Naive B cell (primary cell): Measurements from ENCODE around the gene ARHGAP4. TPM values are rescaled to one million over a fixed set of nuclear protein-coding genes. Genes with fewer than 3 reads are reported as not detected.

Experiments used
- ATAC-seq, 2 donors: fragments of 150-1000 bp; cut with Tn5 transposase; 2 replicates each; pipeline ENCODE4 v1.10.0; 2021; ENCODE audit warnings: low read depth in 2 of 2, mild to moderate bottlenecking in 2 of 2, moderate library complexity in 2 of 2
- DNase-seq: peaks from one replicate; pipeline ENCODE4 v3.0.0; 2022
- H3K27ac Mint-ChIP-seq, 6 donors: one replicate each; pipeline ENCODE4 v1.8.0; 2020 to 2022; ENCODE audit warnings: mild to moderate bottlenecking in 6 of 6, mixed read lengths in 6 of 6, moderate library complexity in 5 of 6, inconsistent platforms in 2 of 6
- H3K27me3 Mint-ChIP-seq, 3 donors: one replicate each; pipeline ENCODE4 v1.8.0; 2021 to 2022; ENCODE audit warnings: mixed read lengths in 3 of 3, mild to moderate bottlenecking in 1 of 3
- H3K36me3 Mint-ChIP-seq, 2 donors: one replicate each; pipeline ENCODE4 v1.8.0; 2020 to 2022; ENCODE audit warnings: mixed read lengths in 2 of 2, inconsistent platforms in 1 of 2, mild to moderate bottlenecking in 1 of 2
- H3K4me1 Mint-ChIP-seq, 3 donors: one replicate each; pipeline ENCODE4 v1.8.0; 2020 to 2022; ENCODE audit warnings: mixed read lengths in 3 of 3, inconsistent platforms in 1 of 3, mild to moderate bottlenecking in 1 of 3, moderate library complexity in 1 of 3
- H3K4me3 Mint-ChIP-seq, 8 donors: one replicate each; pipeline ENCODE4 v1.8.0; 2020 to 2022; ENCODE audit warnings: mild to moderate bottlenecking in 8 of 8, mixed read lengths in 8 of 8, moderate library complexity in 8 of 8, inconsistent platforms in 2 of 8
- H3K9me3 Mint-ChIP-seq, 7 donors: one replicate each; pipeline ENCODE4 v1.8.0; 2020 to 2022; ENCODE audit warnings: mixed read lengths in 7 of 7, mild to moderate bottlenecking in 5 of 7, inconsistent platforms in 2 of 7, moderate library complexity in 1 of 7
- polyA plus RNA-seq, 6 donors: library from polyadenylated mRNA; unstranded; fragments of 300-500 nt; fragmentation: Illumina TruSeq; gene quantifications; one replicate each; pipeline ENCODE4 v1.2.3, GENCODE V29; 2021; ENCODE audit warnings: low read depth in 6 of 6

Gene ARHGAP4
- polyA plus RNA-seq, 6 donors from 2014 or later, result 71.5 to 147 (median 83.5) TPM

- peaks cover 17 to 42% (median 24%) of the 10 kb centered on the region in 3 donors for H3K4me1 Mint-ChIP-seq
- H3K27me3 Mint-ChIP-seq, result peaks cover 0 to 13% (median 0%) of the 10 kb centered on the region in 3 donors
- H3K27ac Mint-ChIP-seq, result peak overlapping the region in 1 of 6 donors; percentile 19
- peaks cover 0 to 3% (median 0%) of the 10 kb centered on the region in 7 donors for H3K9me3 Mint-ChIP-seq
- DNase-seq (no peak), ATAC-seq (no peak)
- H3K36me3 Mint-ChIP-seq, result no peaks in the 10 kb centered on the region
- H3K4me3 Mint-ChIP-seq, result no peak overlapping the region
Observed at GRCh38 chrX:153897899-153898298, 28.2 kb downstream of the ARHGAP4 start.

DNA sequence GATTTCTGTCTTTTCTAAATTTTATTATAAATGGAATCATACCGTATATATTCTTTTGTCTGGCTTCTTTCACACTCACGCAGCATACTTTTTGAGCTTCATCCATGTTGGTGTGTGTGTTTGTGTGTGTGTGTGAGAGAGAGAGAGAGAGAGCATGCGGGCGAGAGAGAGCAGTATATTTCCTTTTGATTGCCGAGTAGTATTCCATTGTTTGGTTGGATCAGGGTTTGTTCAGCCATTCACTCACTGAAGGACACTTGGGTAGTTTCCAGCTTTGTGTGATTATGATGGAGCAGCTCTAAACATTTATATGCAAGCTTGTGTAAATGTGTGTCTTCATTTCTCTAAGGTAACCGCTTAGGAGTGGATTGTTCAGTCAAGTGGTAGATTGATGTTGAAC lies 36.9 kb downstream of the ARHGAP4 start:
- ATAC-seq (no peak), DNase-seq (no peak)
- H3K9me3 Mint-ChIP-seq, result peaks cover 0 to 4% (median 0%) of the 10 kb centered on the region in 7 donors
- peaks cover 0 to 5% of the 10 kb centered on the region in 2 donors for H3K36me3 Mint-ChIP-seq
- peak overlapping the region in 1 of 8 donors; percentile 82 for H3K4me3 Mint-ChIP-seq
- peaks cover 4 to 30% (median 8%) of the 10 kb centered on the region in 3 donors for H3K27me3 Mint-ChIP-seq
- peaks cover 13 to 45% (median 17%) of the 10 kb centered on the region in 3 donors for H3K4me1 Mint-ChIP-seq
- H3K27ac Mint-ChIP-seq, result peak overlapping the region in 5 of 6 donors; percentile 7 to 95 (median 62)

DNA sequence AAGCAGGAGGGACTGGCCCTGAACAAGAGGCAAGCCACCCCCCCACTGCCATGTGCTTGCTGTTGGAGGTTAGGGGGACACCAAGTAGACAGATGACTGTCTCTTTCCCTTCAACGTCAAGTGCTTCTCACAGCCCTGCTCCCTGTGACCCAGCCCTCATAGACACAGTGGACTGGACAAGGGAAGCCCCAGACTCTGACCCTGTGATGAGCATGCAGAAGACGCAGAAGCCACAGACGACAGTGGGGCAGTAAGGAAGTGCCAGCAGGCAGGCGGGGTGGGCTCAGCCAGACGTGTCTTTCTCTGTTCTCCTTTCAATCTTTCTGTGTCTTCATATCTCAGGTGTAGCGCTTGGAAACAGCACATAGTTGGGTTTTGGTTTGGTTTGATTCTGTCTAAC lies 37.7 kb downstream of the ARHGAP4 start:
- Mint-ChIP-seq H3K4me3 (peak overlapping the region in 6 of 8 donors; percentile 7 to 82 (median 55)), H3K27ac (peak overlapping the region in 5 of 6 donors; percentile 62 to 95 (median 86)), H3K36me3 (peaks cover 0 to 5% of the 10 kb centered on the region in 2 donors), H3K27me3 (peaks cover 4 to 25% (median 13%) of the 10 kb centered on the region in 3 donors), H3K4me1 (peaks cover 13 to 40% (median 17%) of the 10 kb centered on the region in 3 donors), H3K9me3 (peaks cover 0 to 4% (median 0%) of the 10 kb centered on the region in 7 donors)
- ATAC-seq (peak; percentile 89 to 95), DNase-seq (peak; percentile 77)

DNA sequence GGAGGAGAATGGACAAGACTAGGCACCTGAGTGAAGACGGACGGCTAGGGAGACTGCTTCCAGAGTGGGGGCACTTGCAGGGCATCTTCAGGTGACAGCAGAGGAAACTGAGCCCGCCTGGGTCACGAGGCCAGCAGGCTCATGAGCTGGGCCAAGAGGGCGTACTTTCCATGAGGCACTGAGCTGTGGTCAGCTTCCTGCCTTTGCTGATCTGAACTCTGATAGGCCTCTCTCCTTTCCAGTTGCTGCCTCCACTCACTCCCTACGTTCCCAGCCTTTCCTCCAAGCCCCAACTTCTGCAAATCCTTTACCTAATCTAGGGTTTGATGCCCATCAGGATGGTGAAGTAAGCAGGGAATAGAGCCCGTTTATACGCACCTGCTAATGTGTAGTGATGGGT lies 38.7 kb downstream of the ARHGAP4 start:
- Mint-ChIP-seq H3K27ac (peak overlapping the region in 4 of 6 donors; percentile 62 to 95 (median 66)), H3K27me3 (peaks cover 5 to 25% (median 19%) of the 10 kb centered on the region in 3 donors), H3K9me3 (peaks cover 0 to 4% (median 0%) of the 10 kb centered on the region in 7 donors), H3K36me3 (peaks cover 0 to 5% of the 10 kb centered on the region in 2 donors), H3K4me1 (peaks cover 13 to 39% (median 18%) of the 10 kb centered on the region in 3 donors), H3K4me3 (peak overlapping the region; percentile 7 to 77 (median 50))
- ATAC-seq (no peak), DNase-seq (no peak)

DNA sequence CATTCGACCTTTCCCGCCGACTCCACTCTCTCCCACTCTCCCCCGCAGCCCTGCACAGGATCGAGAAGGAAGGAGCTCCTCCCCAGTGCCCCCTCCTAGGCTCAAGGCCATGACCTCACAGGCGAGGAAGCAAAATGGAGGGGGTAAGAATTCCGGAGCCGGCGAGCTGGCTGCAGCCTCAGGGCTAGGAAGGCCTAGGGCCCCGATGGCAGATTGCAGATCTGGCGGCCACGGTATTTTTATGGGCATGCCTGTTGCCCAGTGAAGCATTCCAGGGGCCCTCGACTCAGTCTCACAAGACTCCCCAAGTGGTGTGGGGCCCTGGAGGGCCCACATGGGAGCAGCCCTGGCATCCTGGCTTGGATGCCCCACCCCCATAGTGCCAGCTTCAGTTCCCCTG lies 39.1 kb downstream of the ARHGAP4 start:
- no peak for DNase-seq
- Mint-ChIP-seq H3K9me3 (peaks cover 0 to 4% (median 0%) of the 10 kb centered on the region in 7 donors), H3K36me3 (no peaks in the 10 kb centered on the region), H3K27ac (peak overlapping the region in 3 of 6 donors; percentile 10 to 82 (median 39)), H3K27me3 (peaks cover 8 to 25% (median 23%) of the 10 kb centered on the region in 3 donors), H3K4me1 (peaks cover 13 to 39% (median 21%) of the 10 kb centered on the region in 3 donors), H3K4me3 (peak overlapping the region; percentile 21 to 85 (median 67))
- ATAC-seq, result no peak

DNA sequence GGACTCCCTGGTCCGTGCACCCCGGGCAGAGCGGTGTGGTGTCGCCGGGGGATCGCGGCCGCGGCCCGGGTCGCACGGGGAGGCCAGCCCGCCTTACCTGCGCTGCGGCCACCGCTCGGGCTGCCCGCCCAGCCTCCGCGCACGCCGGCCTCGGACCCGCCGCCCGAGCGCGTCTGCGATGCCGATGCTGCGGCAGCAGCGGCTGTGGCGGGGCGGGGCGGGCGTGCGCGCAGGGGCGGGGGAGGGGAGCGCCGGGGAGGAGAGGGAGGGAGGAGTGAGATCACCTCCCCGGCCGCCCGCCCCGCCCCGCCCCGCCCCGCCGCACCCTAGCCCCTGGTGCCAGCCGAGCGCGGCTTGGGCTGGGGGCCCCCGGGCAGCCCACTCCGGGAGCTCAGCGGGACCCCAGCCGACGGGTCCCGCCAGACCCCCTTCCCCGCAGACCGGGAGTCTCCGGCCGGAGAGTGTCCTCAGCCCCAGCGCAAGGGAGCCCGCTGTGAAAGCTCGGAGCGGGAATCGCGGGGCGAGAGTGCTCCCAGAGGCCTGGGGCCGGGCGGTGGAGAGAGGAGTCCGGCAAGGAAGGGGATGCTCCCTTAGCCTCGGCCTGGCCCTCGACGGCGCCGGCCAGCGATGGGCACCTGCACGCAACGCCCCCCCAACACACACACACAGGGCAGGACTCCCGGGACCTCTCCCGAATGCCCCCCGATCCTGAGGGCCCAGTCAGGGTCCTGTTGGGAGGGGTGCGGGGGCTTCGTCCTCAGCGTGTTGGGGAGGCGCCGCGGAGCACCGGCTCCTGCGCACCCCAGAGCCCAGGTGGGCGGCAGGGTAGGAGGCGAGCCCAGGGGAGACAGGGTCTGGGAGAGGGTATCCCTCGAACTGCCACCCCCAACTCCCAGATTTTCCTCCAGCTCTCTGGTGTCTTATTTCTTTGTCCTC lies 39.8 kb downstream of the ARHGAP4 start, which contains the start of gene L1CAM:
L1CAM (minus strand) TSS at position 206 of the 936 bp plus-strand sequence. CDS start 10,337 bp downstream, outside the sequence.
- Mint-ChIP-seq H3K36me3 (no peaks in the 10 kb centered on the region), H3K4me3 (peak within 1 kb of the TSS; percentile 56 to 85 (median 72)), H3K27ac (peak within 1 kb of the TSS in 3 of 6 donors; percentile 39 to 82 (median 58)), H3K9me3 (peaks cover 0 to 4% (median 0%) of the 10 kb centered on the region in 7 donors), H3K27me3 (peaks cover 8 to 24% (median 23%) of the 10 kb centered on the region in 3 donors), H3K4me1 (peaks cover 13 to 39% (median 21%) of the 10 kb centered on the region in 3 donors)
- DNase-seq, result no peak
- peak in 1 of 2 donors; percentile 21 for ATAC-seq

DNA sequence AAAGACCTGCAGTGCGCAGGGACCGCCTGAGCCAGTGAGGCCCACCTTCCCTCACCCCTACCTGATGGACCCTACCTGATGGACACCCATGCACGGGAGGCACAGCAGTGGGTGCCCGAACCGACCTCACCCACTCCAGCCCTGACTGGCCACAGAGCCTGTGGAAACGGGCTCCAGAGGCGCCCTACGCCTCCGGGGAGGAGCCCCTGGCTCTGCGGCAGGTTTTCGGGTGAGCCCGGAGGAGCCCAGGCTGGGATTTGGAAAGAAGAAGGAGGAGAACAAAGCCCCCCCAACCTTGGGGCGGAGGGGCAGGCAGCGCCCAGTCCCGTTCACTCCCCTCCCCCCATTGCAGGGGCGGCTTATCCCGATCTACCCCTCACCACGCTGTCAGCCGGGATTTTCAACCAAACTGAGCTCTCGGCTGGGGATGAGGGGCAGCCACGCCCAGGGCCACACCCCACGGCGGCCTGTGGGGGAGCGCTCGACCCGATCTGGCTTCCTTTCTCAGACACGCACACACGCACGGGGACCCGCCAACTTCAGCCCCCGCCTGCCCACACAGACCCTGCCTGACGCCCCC lies 40.8 kb downstream of the ARHGAP4 start:
- peak in 1 of 2 donors; percentile 22 for ATAC-seq
- peaks cover 0 to 4% (median 0%) of the 10 kb centered on the region in 7 donors for H3K9me3 Mint-ChIP-seq
- H3K4me1 Mint-ChIP-seq, result peaks cover 13 to 39% (median 21%) of the 10 kb centered on the region in 3 donors
- no peaks in the 10 kb centered on the region for H3K36me3 Mint-ChIP-seq
- peak overlapping the region in 1 of 6 donors; percentile 58 for H3K27ac Mint-ChIP-seq
- peak overlapping the region; percentile 44 to 83 (median 60) for H3K4me3 Mint-ChIP-seq
- peaks cover 8 to 24% (median 23%) of the 10 kb centered on the region in 3 donors for H3K27me3 Mint-ChIP-seq
- no peak for DNase-seq

GRCh38 chrX:153884590-153884989 lies 41.5 kb downstream of the ARHGAP4 start:
- H3K4me3 Mint-ChIP-seq, result peak overlapping the region in 6 of 8 donors; percentile 20 to 83 (median 56)
- no peak overlapping the region for H3K27ac Mint-ChIP-seq
- ATAC-seq, result no peak
- no peak for DNase-seq
- peaks cover 14 to 35% (median 22%) of the 10 kb centered on the region in 3 donors for H3K4me1 Mint-ChIP-seq
- peaks cover 8 to 30% (median 28%) of the 10 kb centered on the region in 3 donors for H3K27me3 Mint-ChIP-seq
- H3K36me3 Mint-ChIP-seq, result no peaks in the 10 kb centered on the region
- H3K9me3 Mint-ChIP-seq, result peaks cover 0 to 4% (median 0%) of the 10 kb centered on the region in 7 donors

- Mint-ChIP-seq H3K36me3 (peaks cover 0 to 3% of the 10 kb centered on the region in 2 donors), H3K9me3 (peaks cover 0 to 2% (median 0%) of the 10 kb centered on the region in 7 donors)
Observed at GRCh38 chrX:153884136-153884535, 41.9 kb downstream of the ARHGAP4 start.

DNA sequence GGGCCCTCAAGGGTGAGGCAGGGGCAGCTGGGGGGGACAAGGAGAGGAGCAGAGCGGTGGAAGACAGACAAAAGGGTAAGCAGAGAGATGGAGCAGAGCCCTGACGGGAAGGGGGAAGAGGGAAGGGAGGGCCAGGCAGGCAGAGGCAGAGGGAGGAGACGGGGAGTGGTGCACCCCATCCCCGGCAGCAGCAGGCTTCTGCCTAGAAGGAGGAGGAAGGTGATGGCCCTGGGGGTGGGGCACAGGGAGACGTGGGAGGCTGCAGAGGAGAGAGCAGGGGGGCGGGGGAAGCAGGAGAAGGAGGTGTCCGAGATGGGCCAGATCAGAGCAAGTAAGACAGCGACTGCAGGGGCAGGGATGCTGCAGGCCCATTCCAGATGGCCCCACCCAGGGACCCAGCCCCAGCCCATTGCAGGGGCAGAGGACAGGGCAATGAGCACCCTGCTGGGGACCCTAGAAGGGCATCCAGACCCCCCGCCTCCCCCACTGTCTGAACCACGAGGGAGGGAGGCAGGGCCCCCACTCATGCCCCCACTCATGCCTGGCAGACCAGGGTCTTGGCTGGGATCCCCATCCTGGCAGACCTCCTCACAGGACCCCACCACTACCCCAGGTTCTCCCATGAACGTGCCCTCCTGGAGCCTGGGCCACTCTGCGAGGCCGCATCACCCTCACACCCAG lies 42.8 kb downstream of the ARHGAP4 start:
- Mint-ChIP-seq H3K4me1 (peaks cover 21 to 35% (median 26%) of the 10 kb centered on the region in 3 donors), H3K36me3 (peaks cover 0 to 9% of the 10 kb centered on the region in 2 donors), H3K4me3 (no peak overlapping the region), H3K9me3 (no peaks in the 10 kb centered on the region), H3K27me3 (peaks cover 13 to 43% (median 40%) of the 10 kb centered on the region in 3 donors), H3K27ac (peak overlapping the region in 1 of 6 donors; percentile 6)
- DNase-seq (no peak), ATAC-seq (no peak)

More at GRCh38 chrX:153884136-153884535, 41.9 kb downstream of the ARHGAP4 start:
- peaks cover 10 to 35% (median 33%) of the 10 kb centered on the region in 3 donors for H3K27me3 Mint-ChIP-seq
- DNase-seq (no peak), ATAC-seq (no peak)
- H3K4me3 Mint-ChIP-seq, result peak overlapping the region in 6 of 8 donors; percentile 16 to 66 (median 48)
- H3K4me1 Mint-ChIP-seq, result peaks cover 19 to 35% (median 25%) of the 10 kb centered on the region in 3 donors
- no peak overlapping the region for H3K27ac Mint-ChIP-seq

GRCh38 chrX:153882557-153882956 lies 43.5 kb downstream of the ARHGAP4 start:
- peaks cover 0 to 14% of the 10 kb centered on the region in 2 donors for H3K36me3 Mint-ChIP-seq
- H3K4me1 Mint-ChIP-seq, result peaks cover 21 to 35% (median 23%) of the 10 kb centered on the region in 3 donors
- no peak overlapping the region for H3K27ac Mint-ChIP-seq
- DNase-seq, result no peak
- peaks cover 17 to 50% (median 45%) of the 10 kb centered on the region in 3 donors for H3K27me3 Mint-ChIP-seq
- no peak overlapping the region for H3K4me3 Mint-ChIP-seq
- peaks cover 0 to 3% (median 0%) of the 10 kb centered on the region in 7 donors for H3K9me3 Mint-ChIP-seq
- no peak for ATAC-seq

DNA sequence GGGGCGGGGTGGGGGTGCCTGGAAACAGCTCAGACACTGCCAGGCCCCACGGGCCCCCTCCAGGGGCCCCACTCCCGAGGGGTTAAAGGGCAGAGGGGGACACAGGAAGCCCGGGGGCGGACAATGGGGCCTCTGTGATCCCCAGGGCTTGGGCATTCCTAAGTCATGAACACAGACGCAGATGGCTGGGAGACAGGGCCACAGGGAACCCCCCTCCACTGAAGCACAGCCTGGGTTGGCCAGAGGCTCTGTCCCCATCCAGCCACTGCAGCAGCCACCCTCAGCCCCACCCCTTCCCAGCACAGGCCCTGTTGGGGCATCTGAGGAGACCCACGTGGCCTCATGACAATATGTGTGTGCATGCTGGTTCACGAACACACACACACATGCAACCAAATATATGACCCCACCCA lies 44.0 kb downstream of the ARHGAP4 start:
- DNase-seq (no peak), ATAC-seq (no peak)
- no peak overlapping the region for H3K27ac Mint-ChIP-seq
- H3K4me1 Mint-ChIP-seq, result peaks cover 19 to 31% (median 20%) of the 10 kb centered on the region in 3 donors
- H3K4me3 Mint-ChIP-seq, result no peak overlapping the region
- peaks cover 17 to 50% (median 45%) of the 10 kb centered on the region in 3 donors for H3K27me3 Mint-ChIP-seq
- H3K9me3 Mint-ChIP-seq, result peaks cover 0 to 3% (median 0%) of the 10 kb centered on the region in 7 donors
- H3K36me3 Mint-ChIP-seq, result peaks cover 0 to 14% of the 10 kb centered on the region in 2 donors
